NT2/D1 (cell line): Measurements from ENCODE around the gene NLRP5.

Experiments
- YY1 ChIP-seq: IDR thresholded peaks from 2 replicates; pipeline ENCODE4 v1.6.1; 2011; ENCODE audit not compliant: insufficient read length, insufficient read depth
- ZNF274 ChIP-seq: IDR thresholded peaks from 2 replicates; pipeline ENCODE4 v1.6.1; 2011; ENCODE audit warnings: mild to moderate bottlenecking, low read depth, low read length

DNA sequence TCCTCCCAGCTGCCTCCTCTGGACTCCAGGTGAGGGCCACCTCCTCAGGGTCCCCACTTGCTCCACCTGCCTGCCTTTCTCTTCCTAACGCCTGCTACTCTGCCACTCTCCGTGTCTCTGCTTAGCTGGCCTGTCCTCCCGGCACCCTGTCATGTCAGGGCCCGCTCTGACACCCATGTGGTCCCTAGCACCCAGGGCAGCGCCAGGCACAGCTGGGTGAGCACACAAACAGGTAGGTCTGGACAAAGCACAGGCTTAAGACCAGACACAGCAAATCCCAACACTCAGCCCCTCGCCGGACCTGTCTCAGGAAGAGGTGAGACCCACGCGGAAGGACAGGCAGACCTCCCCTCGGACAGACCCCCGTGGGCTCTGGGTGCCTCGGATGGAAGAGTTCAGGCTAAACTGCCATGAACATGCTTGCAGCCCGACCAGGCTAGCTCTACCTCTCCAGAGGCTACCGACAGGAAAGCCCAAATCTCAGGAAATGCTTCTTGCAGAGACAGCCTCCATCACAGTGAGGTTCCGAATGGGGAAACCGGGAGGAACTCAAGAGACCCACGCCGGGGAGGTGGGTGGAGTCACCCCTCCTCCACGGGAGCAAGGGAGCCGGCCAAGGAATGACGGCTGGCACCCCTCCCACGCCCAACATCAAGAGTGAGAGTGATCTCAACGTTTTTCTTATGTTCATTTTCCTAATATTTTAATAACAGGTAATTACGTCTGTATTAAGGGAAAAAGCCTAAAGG is 122.0 kb downstream of the NLRP5 start:
- no peak for TF ChIP-seq YY1
- no peak for TF ChIP-seq ZNF274
